NCI-H1048 (cell line): ENCODE results near the gene POU3F1.
A peak's percentile ranks its signal among the peaks of the same experiment; 100 is the strongest.

Experiments used
- DNase-seq: peaks from one replicate; lab custom pipeline; 2025; lab: John Stamatoyannopoulos, UW

The POU3F1 gene

DNA sequence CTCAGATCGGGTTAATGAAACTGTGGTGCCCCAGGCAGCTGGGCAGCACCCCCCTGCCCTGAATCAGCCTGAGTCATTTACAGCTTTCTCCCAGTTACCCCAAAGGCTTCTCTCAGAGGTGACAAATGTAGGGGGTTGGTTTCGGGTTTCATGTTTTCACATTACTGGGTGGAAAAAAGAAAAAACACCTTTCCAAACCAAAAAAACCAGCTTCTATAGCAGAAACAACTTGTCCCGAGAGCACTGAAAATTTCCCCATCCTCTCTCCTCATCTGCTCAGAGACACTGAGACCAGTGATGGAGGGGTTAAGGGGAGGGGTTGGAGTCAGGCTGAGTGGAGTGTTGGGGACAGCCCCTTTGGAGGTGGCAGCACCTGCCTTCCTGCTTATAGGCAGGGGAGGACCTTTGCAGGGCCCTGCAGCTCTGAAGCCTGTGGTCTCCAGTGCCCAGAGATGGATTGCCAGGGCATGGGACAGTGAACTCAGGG, 18.4 kb downstream of the POU3F1 start:
- no peak for DNase-seq

- no peak for DNase-seq
These were observed 19.1 kb downstream of the POU3F1 start for GRCh38 chr1:38027201-38028104.

GRCh38 chr1:38026592-38027200, 19.9 kb downstream of the POU3F1 start:
- DNase-seq, result peak; percentile 27

DNA sequence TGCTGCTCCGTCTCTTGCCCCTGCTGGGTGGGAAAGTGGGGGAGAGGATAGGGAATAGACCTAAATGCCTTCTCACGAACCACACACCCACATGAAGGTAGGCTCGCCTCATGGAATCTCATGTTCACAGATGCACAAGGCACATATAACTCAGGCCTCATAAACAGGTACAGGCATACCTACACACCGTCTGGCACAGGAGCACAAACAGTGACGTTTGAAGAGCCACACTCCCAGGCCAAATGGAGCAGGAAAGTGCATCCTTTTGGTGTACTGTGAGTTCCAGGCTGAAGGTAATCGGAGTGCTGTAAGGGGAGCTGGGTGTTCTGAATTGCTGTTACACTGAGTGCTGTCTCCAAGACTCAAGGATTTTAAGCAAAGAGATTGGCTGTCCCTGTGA, 20.9 kb downstream of the POU3F1 start:
- no peak for DNase-seq

DNA sequence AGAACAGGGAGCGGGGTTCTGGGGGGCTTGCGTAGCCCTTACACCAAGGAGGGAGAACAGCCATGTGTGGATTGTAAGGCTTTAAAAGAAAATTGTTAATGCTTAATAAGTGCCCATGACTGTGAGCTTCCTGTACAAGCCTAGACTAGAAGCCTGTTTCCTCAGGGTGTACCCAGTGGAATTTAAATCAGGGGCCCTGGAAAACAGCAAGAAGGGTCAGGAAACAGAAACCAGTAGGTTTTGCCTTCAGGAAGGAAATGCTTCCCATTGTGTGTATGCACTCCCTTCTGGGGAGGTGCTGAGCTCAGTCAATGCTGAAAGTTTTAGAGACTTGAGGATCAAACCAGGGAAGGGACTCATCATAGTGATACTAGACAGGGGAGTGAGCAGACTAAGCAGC, 21.4 kb downstream of the POU3F1 start:
- DNase-seq, result no peak

GRCh38 chr1:38022810-38023209, 23.8 kb downstream of the POU3F1 start:
- DNase-seq, result no peak

DNA sequence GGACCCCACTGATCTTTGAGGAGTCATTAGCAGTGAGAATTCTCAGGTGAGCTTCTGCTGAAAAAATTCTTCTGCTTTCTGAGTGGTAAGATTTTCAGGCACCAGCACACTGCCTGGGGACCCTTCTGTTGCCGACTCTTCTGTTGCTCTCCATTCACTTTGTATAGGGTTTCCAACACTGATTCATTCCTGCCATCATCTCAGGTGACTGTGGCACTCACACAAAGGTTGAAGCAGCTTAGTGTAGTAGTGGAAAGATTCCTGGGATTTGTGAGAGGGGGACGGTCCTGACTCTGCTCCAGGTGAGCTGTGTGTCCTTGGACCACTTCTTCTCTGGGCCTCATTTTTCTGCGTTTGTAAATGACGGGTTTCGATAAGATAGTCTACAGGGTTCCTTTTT, 24.6 kb downstream of the POU3F1 start:
- no peak for DNase-seq

- DNase-seq, result no peak
These were observed 26.2 kb downstream of the POU3F1 start for GRCh38 chr1:38020396-38020795.

GRCh38 chr1:38018864-38019343, 27.7 kb downstream of the POU3F1 start:
- DNase-seq, result no peak

DNA sequence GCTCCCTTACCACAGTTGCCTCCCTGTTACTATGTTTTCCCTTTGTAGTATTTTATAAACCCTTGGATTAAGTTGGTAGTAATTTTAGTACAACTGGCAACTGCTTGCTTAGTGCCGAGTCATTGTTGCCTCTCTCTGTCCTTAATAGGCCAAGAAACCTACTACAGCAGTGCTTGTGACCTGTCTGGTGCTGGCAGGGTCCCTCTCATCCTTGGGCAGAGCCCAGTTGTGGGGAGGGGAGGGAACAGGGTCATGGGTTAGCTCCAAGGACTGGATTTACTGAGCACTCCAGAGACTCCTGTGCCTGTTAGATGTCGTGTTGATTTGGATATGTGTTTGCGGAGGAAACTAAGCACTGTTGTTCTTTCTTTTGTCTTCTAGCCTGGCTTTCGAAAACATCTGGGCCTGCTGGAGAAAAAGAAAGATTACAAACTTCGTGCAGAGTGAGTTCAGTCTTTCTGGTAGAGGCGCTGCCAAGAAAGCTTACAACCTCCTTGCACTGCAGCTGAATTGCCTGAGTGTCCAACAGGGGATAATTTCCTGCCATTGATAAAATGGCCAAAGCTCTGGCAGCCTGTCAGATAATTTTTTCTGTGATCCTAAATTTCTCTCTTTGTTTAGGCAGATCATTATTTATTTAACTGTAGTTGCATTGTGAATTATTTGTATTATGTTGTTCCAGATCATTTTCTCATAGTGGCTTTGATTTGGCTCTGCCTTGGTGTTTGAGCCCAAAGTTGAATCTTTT, 30.4 kb downstream of the POU3F1 start:
- no peak for DNase-seq

DNA sequence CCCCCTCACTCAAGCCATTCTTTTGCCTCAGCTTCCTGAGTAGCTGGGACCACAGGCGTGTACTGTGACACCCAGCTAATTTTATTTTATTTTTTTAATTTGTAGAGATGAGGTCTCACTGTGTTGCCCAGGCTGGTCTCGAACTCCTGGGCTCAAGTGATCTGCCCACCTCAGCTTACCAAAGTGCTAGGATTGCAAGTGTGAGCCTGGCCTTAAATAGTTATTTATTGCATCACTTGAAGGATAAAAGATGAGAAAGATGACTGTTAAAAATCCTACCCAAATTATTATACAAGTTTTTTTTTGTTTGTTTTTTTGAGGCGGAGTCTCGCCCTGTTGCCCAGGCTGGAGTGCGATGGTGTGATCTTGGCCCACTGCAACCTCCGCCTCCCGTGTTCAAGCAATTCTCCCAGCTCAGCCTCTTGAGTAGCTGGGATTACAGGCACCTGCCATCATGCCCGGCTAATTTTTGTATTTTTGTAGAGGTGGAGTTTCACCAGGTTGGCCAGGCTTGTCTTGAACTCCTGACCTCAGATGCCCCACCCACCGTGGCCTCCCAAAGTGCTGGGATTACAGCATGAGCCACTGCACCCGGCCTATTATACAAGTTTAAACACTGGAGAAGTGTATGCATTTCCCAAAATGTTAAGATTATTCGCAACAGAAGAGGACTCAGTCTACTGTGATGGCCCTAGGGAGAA, 31.7 kb downstream of the POU3F1 start:
- no peak for DNase-seq

GRCh38 chr1:38014171-38014570, 32.4 kb downstream of the POU3F1 start:
- no peak for DNase-seq

DNA sequence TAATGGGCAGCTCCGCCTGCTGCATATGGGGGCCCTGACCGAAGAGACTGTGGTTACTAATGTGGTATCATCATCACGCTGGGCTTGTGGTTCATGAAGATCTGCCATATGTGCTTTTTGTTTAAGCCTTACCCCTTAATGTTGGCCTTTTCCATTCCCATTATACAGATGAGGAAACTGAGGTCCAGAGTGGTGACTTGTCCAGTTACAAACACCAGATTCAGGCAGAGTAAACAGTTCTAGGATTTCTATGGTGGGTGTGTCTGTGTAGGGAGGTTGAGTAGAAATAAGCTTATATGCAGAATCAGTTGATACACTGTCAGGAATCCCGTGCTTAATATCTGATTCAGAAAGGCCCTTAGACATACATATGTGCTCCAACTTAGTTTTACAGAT, 33.4 kb downstream of the POU3F1 start:
- DNase-seq, result no peak

DNA sequence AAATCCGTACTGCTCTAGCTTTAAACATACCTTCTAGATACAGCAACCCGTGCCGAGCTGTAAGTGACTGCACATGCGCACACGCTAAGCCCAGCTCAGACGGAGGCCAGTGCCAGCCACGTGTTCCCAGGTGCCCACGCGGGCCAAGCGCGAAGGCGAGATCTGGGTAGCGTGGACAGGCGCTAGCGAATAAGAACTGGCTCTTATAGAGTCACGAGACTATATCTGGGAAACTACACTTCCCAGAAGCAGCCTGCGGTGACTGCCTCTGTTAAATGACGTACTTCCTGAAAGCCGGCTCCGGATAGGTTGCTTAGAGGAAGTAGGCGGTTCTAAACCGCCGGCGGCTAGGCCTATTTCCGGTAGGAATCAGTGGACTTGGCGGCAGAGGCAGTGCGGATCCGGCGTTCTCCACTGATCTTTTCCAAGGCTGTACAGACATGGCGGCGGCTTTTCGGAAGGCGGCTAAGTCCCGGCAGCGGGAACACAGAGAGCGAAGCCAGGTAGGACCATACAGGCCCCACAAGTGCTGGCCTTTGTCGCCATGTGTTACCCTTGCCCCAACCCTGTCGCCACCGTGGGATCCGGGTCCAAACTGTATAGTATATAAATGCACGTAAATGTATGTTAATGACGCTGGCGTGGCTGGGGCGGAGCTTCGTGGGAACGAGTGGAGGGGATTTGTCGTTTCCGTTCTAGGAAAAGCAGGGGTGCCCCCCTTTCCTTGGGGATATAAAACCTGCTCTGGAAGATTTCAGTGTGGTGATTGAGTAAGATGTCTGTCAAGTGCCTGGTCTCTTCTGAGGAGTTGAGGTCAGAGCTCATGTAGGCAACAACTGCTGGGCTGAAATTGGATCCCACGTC, 34.0 kb downstream of the POU3F1 start, which contains the start of gene UTP11:
Gene UTP11, plus strand, starts transcription at position 372 of the 864 bp plus-strand sequence. Its CDS starts 69 bp downstream, at position 441.
- DNase-seq, result peak; percentile 96

GRCh38 chr1:38009841-38010180, 36.8 kb downstream of the POU3F1 start:
- DNase-seq, result no peak

- no peak for DNase-seq
These were observed 37.3 kb downstream of the POU3F1 start for GRCh38 chr1:38009088-38009840.

GRCh38 chr1:38006008-38006828, 40.4 kb downstream of the POU3F1 start:
- no peak for DNase-seq

GRCh38 chr1:38005195-38006007, 41.2 kb downstream of the POU3F1 start, which contains the start of gene FHL3:
Gene FHL3 (minus strand): TSS chr1:38005514. CDS start chr1:37999412, 6,102 bp downstream.
- DNase-seq, result peak; percentile 37
